ES-I3 (cell line): ENCODE data around the gene MCEMP1.
"Not testable (repeated sequence)": the region's sequence is repeated elsewhere in the genome, so short reads cannot be mapped to it uniquely, and the experiment has no call there.

ENCODE experiments used
- H3K36me3 ChIP-seq: 2 replicates; pipeline ENCODE4 v1.6.1; 2013; ENCODE audit warnings: mild to moderate bottlenecking, low read length, control low read depth, moderate library complexity; ENCODE audit not compliant: insufficient read depth
- H3K4me1 ChIP-seq: 2 replicates; pipeline ENCODE4 v1.6.1; 2013; ENCODE audit warnings: mild to moderate bottlenecking, control low read depth, low read length; ENCODE audit not compliant: insufficient read depth
- H3K9ac ChIP-seq: 2 replicates; pipeline ENCODE4 v1.6.1; 2013; ENCODE audit warnings: low read depth, mild to moderate bottlenecking, low read length, moderate library complexity
- H3K9me3 ChIP-seq: 2 replicates; pipeline ENCODE4 v1.6.1; 2013; ENCODE audit warnings: mild to moderate bottlenecking, low read length, moderate library complexity; ENCODE audit not compliant: control insufficient read depth, insufficient read depth

The MCEMP1 gene

DNA sequence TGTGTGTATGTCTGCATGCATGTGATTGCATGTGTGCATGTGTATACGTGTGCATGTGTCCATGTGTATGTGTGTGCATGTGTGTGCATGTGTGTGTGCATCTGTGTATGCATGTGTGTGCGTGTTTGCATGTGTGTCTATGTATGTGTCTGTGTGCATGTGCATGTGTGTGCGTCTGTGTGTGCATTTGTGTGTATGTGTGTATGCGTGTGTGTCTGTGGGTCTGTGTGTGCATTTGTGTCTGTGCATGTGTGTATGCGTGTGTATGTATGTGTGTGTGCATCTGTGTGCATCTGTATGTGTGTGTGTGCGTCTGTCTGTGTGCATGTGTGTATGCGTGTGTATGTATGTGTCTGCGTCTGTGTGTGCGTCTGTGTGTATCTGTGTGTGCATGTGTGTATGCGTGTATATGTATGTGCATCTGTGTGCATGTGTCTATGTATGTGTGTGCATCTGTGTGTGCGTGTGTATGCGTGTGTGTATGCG is 37.0 kb upstream of the MCEMP1 start:
- Histone ChIP-seq H3K36me3 (no peaks in the 10 kb centered on the region), H3K4me1 (no peaks in the 10 kb centered on the region; the same call in 1 of the 2 replicates), H3K9me3 (no peaks in the 10 kb centered on the region), H3K9ac (no peak overlapping the region)

DNA sequence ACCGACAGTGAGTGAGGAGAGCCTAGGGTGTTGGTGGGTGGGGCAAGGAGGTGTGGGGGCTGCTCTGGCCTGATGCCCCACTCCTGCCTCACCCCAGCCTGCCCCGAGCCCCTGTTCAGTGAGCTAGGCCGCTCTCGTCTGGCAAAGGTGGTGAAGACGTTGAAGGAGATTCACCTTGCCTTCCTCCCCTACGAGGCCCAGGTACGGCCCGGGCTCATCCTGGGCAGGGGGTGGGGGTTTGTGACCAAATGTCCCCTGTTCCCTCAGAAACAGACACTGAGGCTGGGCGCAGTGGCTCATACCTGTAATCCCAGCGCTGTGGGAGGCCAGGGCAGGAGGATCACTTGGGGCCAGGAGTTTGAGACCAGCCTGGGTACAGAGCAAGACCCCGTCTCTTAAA is 36.1 kb upstream of the MCEMP1 start:
- Histone ChIP-seq H3K9me3 (no peaks in the 10 kb centered on the region), H3K36me3 (no peaks in the 10 kb centered on the region), H3K9ac (no peak overlapping the region), H3K4me1 (no peaks in the 10 kb centered on the region; the same call in 1 of the 2 replicates)

GRCh38 chr19:7641290-7642276 is 35.3 kb upstream of the MCEMP1 start:
- Histone ChIP-seq H3K4me1 (no peaks in the 10 kb centered on the region; the same call in 1 of the 2 replicates), H3K36me3 (no peaks in the 10 kb centered on the region), H3K9ac (no peak overlapping the region), H3K9me3 (no peaks in the 10 kb centered on the region)

GRCh38 chr19:7642295-7643030 is 34.4 kb upstream of the MCEMP1 start:
- Histone ChIP-seq H3K4me1 (no peaks in the 10 kb centered on the region), H3K9ac (no peak overlapping the region), H3K36me3 (no peaks in the 10 kb centered on the region), H3K9me3 (no peaks in the 10 kb centered on the region)

GRCh38 chr19:7643031-7643415 is 33.9 kb upstream of the MCEMP1 start:
- no peaks in the 10 kb centered on the region for H3K9me3 ChIP-seq
- H3K9ac ChIP-seq: no peak overlapping the region
- no peaks in the 10 kb centered on the region for H3K36me3 ChIP-seq
- no peaks in the 10 kb centered on the region for H3K4me1 ChIP-seq

- H3K36me3 ChIP-seq, H3K9ac ChIP-seq, H3K4me1 ChIP-seq, H3K9me3 ChIP-seq: not testable (repeated sequence)
Observed at GRCh38 chr19:7643629-7644549, 33.0 kb upstream of the MCEMP1 start.

GRCh38 chr19:7644550-7644877 is 32.4 kb upstream of the MCEMP1 start:
- no peaks in the 10 kb centered on the region for H3K36me3 ChIP-seq
- H3K9ac ChIP-seq: no peak overlapping the region
- H3K4me1 ChIP-seq: no peaks in the 10 kb centered on the region
- H3K9me3 ChIP-seq: no peaks in the 10 kb centered on the region

DNA sequence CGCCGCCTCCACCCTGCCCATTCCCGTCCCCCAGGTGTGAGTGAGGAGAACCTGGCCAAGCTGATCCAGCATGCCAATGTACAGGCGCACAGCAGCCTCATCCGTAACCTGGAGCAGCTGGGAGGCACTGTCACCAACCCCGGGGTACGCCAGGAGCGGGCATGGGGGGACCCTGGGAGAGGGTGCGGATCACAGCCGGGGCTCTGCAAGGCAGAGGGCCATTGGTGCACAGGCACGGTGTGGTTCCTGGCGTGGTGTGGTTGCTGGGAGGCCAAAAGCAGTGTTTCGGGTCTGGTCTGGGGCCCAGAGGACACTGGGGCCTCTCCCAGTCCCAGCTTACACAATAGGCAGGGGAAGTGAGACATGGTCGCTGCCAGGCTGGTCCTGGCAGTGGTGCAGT is 31.7 kb upstream of the MCEMP1 start:
- Histone ChIP-seq H3K9me3 (no peaks in the 10 kb centered on the region), H3K9ac (no peak overlapping the region), H3K36me3 (no peaks in the 10 kb centered on the region), H3K4me1 (no peaks in the 10 kb centered on the region)

DNA sequence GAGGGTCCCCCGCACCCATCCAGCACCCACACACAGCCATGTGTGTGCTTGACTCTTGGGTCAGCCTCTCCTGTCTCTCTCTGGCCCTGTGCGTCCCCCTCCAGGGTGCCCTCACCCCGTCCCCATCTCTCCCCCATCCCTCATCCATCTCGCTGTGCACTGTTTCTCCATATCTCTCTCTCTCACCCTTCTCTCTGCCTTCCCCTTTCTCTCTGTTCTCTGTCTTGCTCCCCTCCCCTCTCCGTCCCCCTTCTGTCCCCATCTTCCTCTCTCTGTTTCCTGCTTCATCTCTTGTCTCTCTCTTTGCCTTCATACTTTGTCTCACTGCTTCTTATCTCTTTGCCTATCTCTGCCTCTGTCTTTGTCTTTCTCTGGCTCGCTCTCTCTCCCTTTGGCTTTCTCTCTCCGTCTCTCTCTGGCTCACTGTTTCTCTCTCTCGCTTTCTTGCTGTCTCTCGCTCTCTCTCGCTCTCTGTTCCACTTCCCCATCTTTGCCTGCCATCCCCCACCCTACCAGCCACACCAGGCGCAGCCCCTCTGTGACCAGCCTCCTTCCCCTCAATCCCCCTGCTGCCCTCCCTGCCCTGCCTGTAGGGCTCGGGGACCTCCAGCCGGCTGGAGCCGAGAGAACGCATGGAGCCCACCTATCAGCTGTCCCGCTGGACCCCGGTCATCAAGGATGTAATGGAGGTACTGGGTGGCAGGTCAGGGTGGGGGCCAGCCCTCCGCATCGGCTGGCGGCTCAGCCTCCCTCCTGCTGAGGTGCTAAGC is 31.0 kb upstream of the MCEMP1 start:
- H3K9ac ChIP-seq: no peak overlapping the region
- H3K36me3 ChIP-seq: no peaks in the 10 kb centered on the region
- H3K9me3 ChIP-seq: no peaks in the 10 kb centered on the region
- H3K4me1 ChIP-seq: no peaks in the 10 kb centered on the region

DNA sequence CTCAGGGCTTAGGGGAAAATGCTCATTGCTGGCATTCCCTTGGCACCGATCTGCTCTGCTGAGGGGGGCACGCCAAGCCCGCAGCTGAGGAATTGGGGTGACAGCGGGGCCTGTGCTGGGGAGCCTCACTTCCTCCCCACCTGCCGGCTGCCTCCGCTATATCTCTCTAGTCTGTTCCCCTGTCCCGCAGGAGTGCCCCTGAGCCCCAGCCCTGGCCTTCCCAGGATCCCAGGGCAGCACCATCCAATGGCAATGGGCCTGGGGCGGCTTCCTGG is 30.5 kb upstream of the MCEMP1 start:
- Histone ChIP-seq H3K9me3 (no peaks in the 10 kb centered on the region), H3K36me3 (no peaks in the 10 kb centered on the region), H3K4me1 (no peaks in the 10 kb centered on the region), H3K9ac (no peak overlapping the region)

GRCh38 chr19:7647156-7647555 is 29.7 kb upstream of the MCEMP1 start:
- no peak overlapping the region for H3K9ac ChIP-seq
- H3K36me3 ChIP-seq: no peaks in the 10 kb centered on the region
- no peaks in the 10 kb centered on the region for H3K4me1 ChIP-seq
- H3K9me3 ChIP-seq: no peaks in the 10 kb centered on the region

- Histone ChIP-seq H3K4me1 (no peaks in the 10 kb centered on the region), H3K9me3 (no peaks in the 10 kb centered on the region), H3K9ac (no peak overlapping the region), H3K36me3 (no peaks in the 10 kb centered on the region)
Observed at GRCh38 chr19:7648265-7649014, 28.4 kb upstream of the MCEMP1 start.

GRCh38 chr19:7650148-7650547 is 26.7 kb upstream of the MCEMP1 start:
- Histone ChIP-seq H3K9ac (no peak overlapping the region), H3K4me1 (no peaks in the 10 kb centered on the region), H3K9me3 (no peaks in the 10 kb centered on the region), H3K36me3 (no peaks in the 10 kb centered on the region)
